ENCODE results near the gene AGER. TPM values are rescaled to one million over a fixed set of nuclear protein-coding genes. Genes with fewer than 3 reads are reported as not detected.

AGER gene
- total RNA-seq, 1 donor from 2014 or later: 25.7 TPM

- H3K36me3 Mint-ChIP-seq (ENCODE audit: low read depth): peaks cover 3% of the 10 kb centered on the region
- H3K4me1 Mint-ChIP-seq: peaks cover 53% of the 10 kb centered on the region
- H3K9me3 Mint-ChIP-seq: no peaks in the 10 kb centered on the region
- peak within 1 kb of the TSS; percentile 100 for H3K4me3 Mint-ChIP-seq
- DNase-seq (ENCODE audit: low read depth, low spot score): no peak
- H3K27ac Mint-ChIP-seq (ENCODE audit: unreplicated experiment): peak within 1 kb of the TSS; percentile 97
- no peaks in the 10 kb centered on the region for H3K27me3 Mint-ChIP-seq (ENCODE audit: low read depth)
- TF ChIP-seq CTCF (conservative IDR thresholded peaks at IDR 0.05): no peak
Observed at GRCh38 chr6:32151863-32152768, 31.9 kb downstream of the AGER start, which contains the start of gene PRRT1. PRRT1 (minus strand) TSS chr6:32151939; CDS start chr6:32151827, 112 bp downstream.

- Mint-ChIP-seq H3K4me3 (peak overlapping the region; percentile 54), H3K27ac (ENCODE audit: unreplicated experiment) (no peak overlapping the region), H3K4me1 (peaks cover 59% of the 10 kb centered on the region), H3K36me3 (ENCODE audit: low read depth) (peaks cover 3% of the 10 kb centered on the region), H3K9me3 (no peaks in the 10 kb centered on the region), H3K27me3 (ENCODE audit: low read depth) (no peaks in the 10 kb centered on the region)
- no peak for DNase-seq (ENCODE audit: low read depth, low spot score)
- no peak for TF ChIP-seq CTCF (conservative IDR thresholded peaks at IDR 0.05)
Observed at GRCh38 chr6:32151181-32151862, 32.7 kb downstream of the AGER start.

DNA sequence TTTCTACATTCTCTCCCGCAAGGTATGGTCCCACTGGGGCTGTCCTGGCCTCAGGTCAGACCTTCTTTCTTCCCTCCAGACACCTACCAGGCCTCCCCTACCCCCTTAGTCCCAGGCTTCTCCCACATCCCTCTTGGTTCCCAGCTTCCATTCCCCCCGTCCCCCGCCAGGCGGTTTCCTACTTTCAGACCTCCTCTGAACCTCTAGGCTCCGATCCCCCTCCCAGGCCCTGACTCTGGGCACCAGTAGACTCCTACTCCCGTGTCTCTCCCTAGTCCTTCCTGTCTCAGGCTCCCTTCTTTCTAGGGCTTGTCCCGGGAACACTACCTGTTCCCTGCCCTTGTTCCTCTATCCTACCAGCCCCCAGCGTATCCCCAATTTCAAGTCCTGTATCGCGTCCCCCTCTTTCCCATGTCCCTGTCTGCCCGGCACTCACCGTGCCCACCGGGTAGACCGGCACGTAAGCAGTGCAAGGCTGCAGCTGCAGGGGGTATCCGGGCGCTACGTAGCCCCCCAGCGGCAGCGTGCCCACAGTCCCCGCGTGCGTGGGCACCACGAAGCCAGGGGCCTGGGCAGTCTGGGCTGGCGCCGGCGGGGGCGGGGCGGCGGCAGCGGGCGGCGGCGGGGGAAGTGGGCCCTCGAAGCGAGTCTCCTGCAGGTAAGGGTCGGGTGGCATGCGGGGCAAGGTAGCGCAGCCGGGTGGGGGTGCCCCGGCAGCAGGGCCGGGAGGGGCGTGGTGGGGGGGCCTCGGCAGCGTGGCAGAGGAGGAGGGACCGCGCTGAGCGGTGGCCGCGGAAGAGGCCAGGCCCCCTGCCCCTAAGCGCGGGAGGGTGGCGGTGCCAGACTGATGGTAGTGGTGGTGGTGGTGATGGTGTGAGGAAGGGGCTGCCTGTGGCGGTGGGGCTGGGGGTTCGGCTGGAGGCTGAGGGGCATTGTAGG, 33.9 kb downstream of the AGER start:
- no peak for DNase-seq (ENCODE audit: low read depth, low spot score)
- Mint-ChIP-seq H3K36me3 (ENCODE audit: low read depth) (peaks cover 3% of the 10 kb centered on the region), H3K9me3 (no peaks in the 10 kb centered on the region), H3K4me3 (peak overlapping the region; percentile 54), H3K27me3 (ENCODE audit: low read depth) (no peaks in the 10 kb centered on the region), H3K4me1 (peaks cover 54% of the 10 kb centered on the region), H3K27ac (ENCODE audit: unreplicated experiment) (peak overlapping the region; percentile 87)
- TF ChIP-seq CTCF (conservative IDR thresholded peaks at IDR 0.05): no peak

DNA sequence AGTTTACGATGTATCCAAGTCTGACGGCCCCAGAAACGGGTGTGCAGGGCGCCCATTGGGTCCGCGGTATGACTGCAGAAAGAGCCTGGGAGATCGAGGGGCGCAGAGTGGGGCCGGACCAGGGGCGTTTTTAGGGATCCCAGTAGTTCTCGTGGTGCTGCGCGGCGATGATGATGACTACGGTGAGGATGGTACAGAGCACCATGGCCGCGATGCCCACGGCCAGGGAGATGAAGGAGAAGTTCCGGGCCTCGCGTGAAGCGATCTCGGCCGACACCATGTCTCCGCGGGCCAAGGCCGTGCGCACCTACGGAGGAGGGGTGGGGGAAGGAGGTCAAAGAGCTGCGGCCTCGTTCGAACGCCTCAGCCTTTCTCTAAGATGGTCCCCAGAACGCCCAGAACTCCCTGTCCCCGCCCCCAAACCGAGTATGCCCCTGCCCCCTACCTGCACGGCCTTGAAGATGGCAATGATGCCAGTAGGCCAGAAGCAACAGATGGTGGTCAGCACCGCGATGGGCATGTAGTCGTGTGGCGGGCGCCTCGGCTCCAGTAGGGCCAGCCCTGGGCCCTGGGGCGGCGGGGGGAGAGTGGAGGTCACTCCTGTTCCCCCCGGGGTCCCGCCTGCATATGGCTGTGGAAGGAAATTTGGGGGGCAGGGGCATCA, 34.8 kb downstream of the AGER start:
- no peaks in the 10 kb centered on the region for H3K9me3 Mint-ChIP-seq
- no peaks in the 10 kb centered on the region for H3K27me3 Mint-ChIP-seq (ENCODE audit: low read depth)
- peaks cover 44% of the 10 kb centered on the region for H3K4me1 Mint-ChIP-seq
- no peak overlapping the region for H3K27ac Mint-ChIP-seq (ENCODE audit: unreplicated experiment)
- no peak for TF ChIP-seq CTCF (conservative IDR thresholded peaks at IDR 0.05)
- H3K4me3 Mint-ChIP-seq: peak overlapping the region; percentile 45
- no peak for DNase-seq (ENCODE audit: low read depth, low spot score)
- H3K36me3 Mint-ChIP-seq (ENCODE audit: low read depth): peaks cover 3% of the 10 kb centered on the region
